HepG2 (cell line): ENCODE data around the gene PLAGL2. TPM values are rescaled to one million over a fixed set of nuclear protein-coding genes. Genes with fewer than 3 reads are reported as not detected.
A peak's percentile ranks its signal among the peaks of the same experiment; 100 is the strongest.

Source experiments
- ATAC-seq: fragments of 200-7000 bp; cut with Tn5 transposase; 3 replicates; pipeline ENCODE4 v1.9.1; 2020; ENCODE audit warnings: mild to moderate bottlenecking, moderate library complexity
- BruUV-seq: library from RNA; stranded (reverse); fragments of 400-500 nt; replicated peaks from 2 replicates; lab custom pipeline; 2021; lab: Mats Ljungman, UMichigan
- CTCF ChIA-PET: fragments of 300-600 bp; formaldehyde crosslinking; extraction: SDS; loops from one replicate; lab custom pipeline; 2021; ENCODE audit warnings: low total read pairs, inconsistent platforms, low intra/inter-chr PET ratio; lab: Yijun Ruan, JAX
- POLR2A ChIA-PET: fragments of 350-600 bp; sonication (Branson Sonifier 250); formaldehyde crosslinking; loops from one replicate; lab custom pipeline; 2020; ENCODE audit warnings: antibody characterized with exemption, inconsistent platforms; lab: Yijun Ruan, JAX
- DNase-seq: peaks from one replicate; pipeline ENCODE4 v3.0.0-alpha.2; 2015; ENCODE audit warnings: low spot score
- FAIRE-seq: peaks from 3 replicates; lab custom pipeline; 2011; peaks lifted over from hg19 to GRCh38; lab: Jason Lieb, UNC
- H2AFZ ChIP-seq: one replicate; pipeline ENCODE4 v1.6.1; 2011; ENCODE audit warnings: low read length, inconsistent platforms
- H3K27ac ChIP-seq: fragments of 300-600 bp; 3 replicates; pipeline ENCODE4 v1.8.0; 2011; ENCODE audit warnings: mixed run types, mild to moderate bottlenecking, mixed read lengths, low read length, inconsistent platforms; ENCODE audit not compliant: insufficient read depth; ENCODE audit errors: extremely low read length
- H3K27me3 ChIP-seq, 2 experiments: fragments of 200-600 bp in 1 of 2; 2 replicates in 1 of 2; 3 replicates in 1 of 2; pipeline versions ENCODE4 v1.6.0 to v1.8.0; 2011; ENCODE audit warnings: low read length in 2 of 2, mild to moderate bottlenecking in 2 of 2, moderate library complexity in 2 of 2, inconsistent platforms in 1 of 2; ENCODE audit not compliant: insufficient read depth in 2 of 2, control insufficient read depth in 1 of 2
- H3K36me3 ChIP-seq, 2 experiments: fragments of 200-600 bp in 1 of 2; replicated peaks in 1 of 2; 2 replicates in 1 of 2; 3 replicates in 1 of 2; pipeline versions ENCODE4 v1.5.1 to v1.8.0; 2011; ENCODE audit warnings: low read length in 2 of 2, inconsistent platforms in 1 of 2; ENCODE audit not compliant: insufficient read depth in 2 of 2, control insufficient read depth in 1 of 2
- H3K4me1 ChIP-seq: 2 replicates; pipeline ENCODE4 v1.5.1; 2012; ENCODE audit warnings: low read length, inconsistent platforms; ENCODE audit not compliant: insufficient read depth
- H3K4me2 ChIP-seq: 2 replicates; pipeline ENCODE4 v1.6.0; 2011; ENCODE audit warnings: low read depth, low read length, inconsistent platforms
- H3K4me3 ChIP-seq, 3 experiments: fragments of 200-600 bp in 1 of 3; sonication (generic), shearing (Covaris generic) in 1 of 3; replicated peaks in 1 of 3; 2 replicates each; pipeline ENCODE4 v1.5.1; 2011 to 2016; ENCODE audit warnings: low read length in 3 of 3, inconsistent platforms in 2 of 3, low read depth in 2 of 3, mild to moderate bottlenecking in 2 of 3, control low read depth in 1 of 3, mixed read lengths in 1 of 3; ENCODE audit not compliant: insufficient read depth in 1 of 3
- H3K79me2 ChIP-seq: one replicate; pipeline ENCODE4 v1.6.1; 2011; ENCODE audit warnings: low read length, inconsistent platforms; ENCODE audit not compliant: insufficient read depth
- H3K9ac ChIP-seq: 2 replicates; pipeline ENCODE4 v1.6.0; 2011; ENCODE audit warnings: mild to moderate bottlenecking, low read depth, low read length, inconsistent platforms; ENCODE audit not compliant: insufficient read depth
- H3K9me3 ChIP-seq: 2 replicates; pipeline ENCODE4 v1.5.1; 2012; ENCODE audit warnings: mild to moderate bottlenecking, low read length
- H4K20me1 ChIP-seq: 2 replicates; pipeline ENCODE4 v1.6.0; 2011; ENCODE audit warnings: inconsistent platforms, mild to moderate bottlenecking, low read length, moderate library complexity; ENCODE audit not compliant: insufficient read depth
- MAF1 ChIP-seq: sonication (generic); formaldehyde crosslinking; IDR thresholded peaks from 2 replicates; pipeline ENCODE4 v1.5.0; 2020; ENCODE audit warnings: missing genetic modification reagents, borderline replicate concordance
- POLR2AphosphoS2 ChIP-seq: IDR thresholded peaks from 2 replicates; pipeline ENCODE4 v1.6.1; 2011; ENCODE audit warnings: low read depth, low read length, improper control_type of control experiment
- POLR2AphosphoS5 ChIP-seq: IDR thresholded peaks from 2 replicates; pipeline ENCODE4 v1.6.1; 2012; ENCODE audit warnings: low read depth, low read length
- RNF2 ChIP-seq: fragments of 450-650 bp; conservative IDR thresholded peaks from 2 replicates; pipeline ENCODE4 v1.6.1; 2016; ENCODE audit warnings: low read depth
- TARDBP ChIP-seq: sonication (generic); formaldehyde crosslinking; IDR thresholded peaks from 2 replicates; pipeline ENCODE4 v1.8.0; 2022; ENCODE audit warnings: mild to moderate bottlenecking, missing genetic modification reagents
- ZKSCAN5 ChIP-seq: sonication (generic); formaldehyde crosslinking; IDR thresholded peaks from 2 replicates; pipeline ENCODE4 v1.5.1; 2020; ENCODE audit warnings: mild to moderate bottlenecking, missing genetic modification reagents
- ZMYM3 ChIP-seq: sonication (generic); formaldehyde crosslinking; IDR thresholded peaks from 2 replicates; pipeline ENCODE4 v1.5.1; 2020; ENCODE audit warnings: mild to moderate bottlenecking, missing genetic modification reagents
- ZNF629 ChIP-seq: sonication (generic); formaldehyde crosslinking; conservative IDR thresholded peaks from 2 replicates; pipeline ENCODE4 v1.5.0; 2020; ENCODE audit warnings: missing genetic modification reagents
- WGBS: methylation state at CpG from one replicate; pipeline ENCODE4 v1.1.6; 2017; ENCODE audit warnings: low lambda C conversion rate; 5-methylcytosine and 5-hydroxymethylcytosine counted together
- in situ Hi-C: cut with HindIII; loops from 2 replicates; pipeline ENCODE4 v1.10.0; 2017; ENCODE audit warnings: low pct_unique_long_range_greater_than_20kb; ENCODE audit not compliant: extremely low pct_ligation_motif_present
- intact Hi-C: fragments of 100-400 bp; cut with micrococcal nuclease; formaldehyde crosslinking; loops from one replicate; pipeline ENCODE4 v1.10.0; 2022; ENCODE audit not compliant: unreplicated experiment
- polyA plus RNA-seq, 8 experiments: library from polyadenylated mRNA; depleted of rRNA in 3 of 8; stranded (reverse) in 7 of 8; unstranded in 1 of 8; fragments of >200 nt; fragmentation: Illumina TruSeq in 4 of 8; extraction: Trizol in 4 of 8; gene quantifications; 2 replicates each; pipeline versions ENCODE4 v1.2.1 to v1.2.3, GENCODE V29; 2011 to 2016; ENCODE audit warnings: low read depth in 4 of 8, missing spikeins in 1 of 8, mixed read lengths in 1 of 8; ENCODE audit not compliant: insufficient read depth in 1 of 8
- total RNA-seq, 5 experiments: library from RNA; depleted of rRNA; stranded (reverse); fragments of >200 nt; fragmentation: Illumina TruSeq; extraction: Trizol; gene quantifications; 2 replicates each; pipeline ENCODE4 v1.2.3, GENCODE V29; 2016; ENCODE audit warnings: low read depth in 1 of 5
- TF ChIP-seq, protein P1 (sequence below): sonication (generic); formaldehyde crosslinking; IDR thresholded peaks from 2 replicates; pipeline ENCODE4 v1.9.0; 2021; ENCODE audit warnings: mild to moderate bottlenecking, missing genetic modification reagents
- TF ChIP-seq, protein P2 (sequence below): IDR thresholded peaks from 2 replicates; pipeline ENCODE4 v1.6.1; 2018; ENCODE audit warnings: missing genetic modification reagents, mild to moderate bottlenecking, missing compliant biosample characterization
- TF ChIP-seq, protein P3 (sequence below): IDR thresholded peaks from 2 replicates; pipeline ENCODE4 v1.4.0; 2020; ENCODE audit warnings: mild to moderate bottlenecking, missing genetic modification reagents

Gene PLAGL2
- total and polyA plus RNA-seq, 2 of the 13 experiments (the other 11 are each of a cell fraction or from before 2014, with no cell fraction given), result 15.2 to 15.3 TPM

DNA sequence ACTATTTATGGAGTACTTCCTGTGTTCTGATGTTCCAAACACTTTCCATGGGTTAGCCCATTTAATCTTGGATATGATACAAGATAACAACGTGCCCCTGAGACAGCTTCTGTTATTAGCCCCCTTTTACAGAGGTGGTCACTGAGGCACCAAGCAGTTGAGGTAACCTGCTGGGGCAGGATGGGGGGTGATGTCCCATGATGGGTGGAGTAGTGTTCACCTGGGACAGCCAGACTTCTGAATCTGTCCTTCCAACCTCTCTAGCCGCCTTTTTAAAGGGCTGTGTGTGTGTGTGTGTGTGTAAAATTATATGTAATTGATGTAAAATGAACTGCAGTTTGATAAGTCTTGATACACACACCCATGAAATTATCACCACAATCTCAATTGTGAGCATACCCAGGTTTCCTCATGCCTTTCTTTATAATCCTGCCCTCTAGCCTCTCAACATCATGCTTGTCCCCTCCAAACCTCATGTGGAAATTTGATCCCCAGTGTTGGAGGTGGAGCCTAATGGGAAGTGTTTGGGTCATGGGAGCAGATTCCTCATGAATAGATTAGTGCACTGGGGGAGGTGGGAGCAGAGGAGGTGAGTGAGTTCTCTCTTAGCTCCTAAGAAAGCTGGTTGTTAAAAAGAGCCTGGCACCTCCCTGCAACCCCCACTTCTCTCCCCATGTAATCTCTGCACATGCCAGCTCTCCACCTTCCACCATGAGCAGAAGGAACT lies 39.2 kb downstream of the PLAGL2 start:
- no peaks in the 10 kb centered on the region for H4K20me1 ChIP-seq
- H3K9ac ChIP-seq, result no peak overlapping the region
- H2AFZ ChIP-seq, result no peak overlapping the region
- no peak overlapping the region for H3K4me2 ChIP-seq
- ATAC-seq (peak; percentile 38), DNase-seq (peak; percentile 49), FAIRE-seq (peak; percentile 63)
- CTCF ChIA-PET, result no interaction called here
- BruUV-seq, result no TSS peak
- peaks cover 26 to 34% of the 10 kb centered on the region in 2 experiments for H3K36me3 ChIP-seq
- H3K4me3 ChIP-seq, result no peak overlapping the region
- no peaks in the 10 kb centered on the region for H3K9me3 ChIP-seq
- 0 out of 2 replicates have a peak, but pooled peaks have one; percentile 12 for TF ChIP-seq ZMYM3 (CRISPR knock-in tag)
- TF ChIP-seq, protein P1, sequence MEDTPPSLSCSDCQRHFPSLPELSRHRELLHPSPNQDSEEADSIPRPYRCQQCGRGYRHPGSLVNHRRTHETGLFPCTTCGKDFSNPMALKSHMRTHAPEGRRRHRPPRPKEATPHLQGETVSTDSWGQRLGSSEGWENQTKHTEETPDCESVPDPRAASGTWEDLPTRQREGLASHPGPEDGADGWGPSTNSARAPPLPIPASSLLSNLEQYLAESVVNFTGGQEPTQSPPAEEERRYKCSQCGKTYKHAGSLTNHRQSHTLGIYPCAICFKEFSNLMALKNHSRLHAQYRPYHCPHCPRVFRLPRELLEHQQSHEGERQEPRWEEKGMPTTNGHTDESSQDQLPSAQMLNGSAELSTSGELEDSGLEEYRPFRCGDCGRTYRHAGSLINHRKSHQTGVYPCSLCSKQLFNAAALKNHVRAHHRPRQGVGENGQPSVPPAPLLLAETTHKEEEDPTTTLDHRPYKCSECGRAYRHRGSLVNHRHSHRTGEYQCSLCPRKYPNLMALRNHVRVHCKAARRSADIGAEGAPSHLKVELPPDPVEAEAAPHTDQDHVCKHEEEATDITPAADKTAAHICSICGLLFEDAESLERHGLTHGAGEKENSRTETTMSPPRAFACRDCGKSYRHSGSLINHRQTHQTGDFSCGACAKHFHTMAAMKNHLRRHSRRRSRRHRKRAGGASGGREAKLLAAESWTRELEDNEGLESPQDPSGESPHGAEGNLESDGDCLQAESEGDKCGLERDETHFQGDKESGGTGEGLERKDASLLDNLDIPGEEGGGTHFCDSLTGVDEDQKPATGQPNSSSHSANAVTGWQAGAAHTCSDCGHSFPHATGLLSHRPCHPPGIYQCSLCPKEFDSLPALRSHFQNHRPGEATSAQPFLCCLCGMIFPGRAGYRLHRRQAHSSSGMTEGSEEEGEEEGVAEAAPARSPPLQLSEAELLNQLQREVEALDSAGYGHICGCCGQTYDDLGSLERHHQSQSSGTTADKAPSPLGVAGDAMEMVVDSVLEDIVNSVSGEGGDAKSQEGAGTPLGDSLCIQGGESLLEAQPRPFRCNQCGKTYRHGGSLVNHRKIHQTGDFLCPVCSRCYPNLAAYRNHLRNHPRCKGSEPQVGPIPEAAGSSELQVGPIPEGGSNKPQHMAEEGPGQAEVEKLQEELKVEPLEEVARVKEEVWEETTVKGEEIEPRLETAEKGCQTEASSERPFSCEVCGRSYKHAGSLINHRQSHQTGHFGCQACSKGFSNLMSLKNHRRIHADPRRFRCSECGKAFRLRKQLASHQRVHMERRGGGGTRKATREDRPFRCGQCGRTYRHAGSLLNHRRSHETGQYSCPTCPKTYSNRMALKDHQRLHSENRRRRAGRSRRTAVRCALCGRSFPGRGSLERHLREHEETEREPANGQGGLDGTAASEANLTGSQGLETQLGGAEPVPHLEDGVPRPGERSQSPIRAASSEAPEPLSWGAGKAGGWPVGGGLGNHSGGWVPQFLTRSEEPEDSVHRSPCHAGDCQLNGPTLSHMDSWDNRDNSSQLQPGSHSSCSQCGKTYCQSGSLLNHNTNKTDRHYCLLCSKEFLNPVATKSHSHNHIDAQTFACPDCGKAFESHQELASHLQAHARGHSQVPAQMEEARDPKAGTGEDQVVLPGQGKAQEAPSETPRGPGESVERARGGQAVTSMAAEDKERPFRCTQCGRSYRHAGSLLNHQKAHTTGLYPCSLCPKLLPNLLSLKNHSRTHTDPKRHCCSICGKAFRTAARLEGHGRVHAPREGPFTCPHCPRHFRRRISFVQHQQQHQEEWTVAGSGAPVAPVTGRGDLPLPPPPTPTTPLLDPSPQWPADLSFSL (CRISPR knock-in tag), result no peak
- TF ChIP-seq ZKSCAN5, result 0 out of 2 replicates have a peak, but pooled peaks have one; percentile 48
- peak; percentile 47; the same call in 1 of the 2 replicates for TF ChIP-seq TARDBP (CRISPR knock-in tag)
- 0 out of 2 replicates have a peak, but pooled peaks have one; percentile 29 for TF ChIP-seq POLR2AphosphoS2
- TF ChIP-seq, protein P2, sequence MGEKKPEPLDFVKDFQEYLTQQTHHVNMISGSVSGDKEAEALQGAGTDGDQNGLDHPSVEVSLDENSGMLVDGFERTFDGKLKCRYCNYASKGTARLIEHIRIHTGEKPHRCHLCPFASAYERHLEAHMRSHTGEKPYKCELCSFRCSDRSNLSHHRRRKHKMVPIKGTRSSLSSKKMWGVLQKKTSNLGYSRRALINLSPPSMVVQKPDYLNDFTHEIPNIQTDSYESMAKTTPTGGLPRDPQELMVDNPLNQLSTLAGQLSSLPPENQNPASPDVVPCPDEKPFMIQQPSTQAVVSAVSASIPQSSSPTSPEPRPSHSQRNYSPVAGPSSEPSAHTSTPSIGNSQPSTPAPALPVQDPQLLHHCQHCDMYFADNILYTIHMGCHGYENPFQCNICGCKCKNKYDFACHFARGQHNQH (CRISPR knock-in tag), result no peak
- 0 out of 2 replicates have a peak, but pooled peaks have one; percentile 17 for TF ChIP-seq POLR2AphosphoS5
- TF ChIP-seq RNF2, result no peak
- TF ChIP-seq, protein P3, sequence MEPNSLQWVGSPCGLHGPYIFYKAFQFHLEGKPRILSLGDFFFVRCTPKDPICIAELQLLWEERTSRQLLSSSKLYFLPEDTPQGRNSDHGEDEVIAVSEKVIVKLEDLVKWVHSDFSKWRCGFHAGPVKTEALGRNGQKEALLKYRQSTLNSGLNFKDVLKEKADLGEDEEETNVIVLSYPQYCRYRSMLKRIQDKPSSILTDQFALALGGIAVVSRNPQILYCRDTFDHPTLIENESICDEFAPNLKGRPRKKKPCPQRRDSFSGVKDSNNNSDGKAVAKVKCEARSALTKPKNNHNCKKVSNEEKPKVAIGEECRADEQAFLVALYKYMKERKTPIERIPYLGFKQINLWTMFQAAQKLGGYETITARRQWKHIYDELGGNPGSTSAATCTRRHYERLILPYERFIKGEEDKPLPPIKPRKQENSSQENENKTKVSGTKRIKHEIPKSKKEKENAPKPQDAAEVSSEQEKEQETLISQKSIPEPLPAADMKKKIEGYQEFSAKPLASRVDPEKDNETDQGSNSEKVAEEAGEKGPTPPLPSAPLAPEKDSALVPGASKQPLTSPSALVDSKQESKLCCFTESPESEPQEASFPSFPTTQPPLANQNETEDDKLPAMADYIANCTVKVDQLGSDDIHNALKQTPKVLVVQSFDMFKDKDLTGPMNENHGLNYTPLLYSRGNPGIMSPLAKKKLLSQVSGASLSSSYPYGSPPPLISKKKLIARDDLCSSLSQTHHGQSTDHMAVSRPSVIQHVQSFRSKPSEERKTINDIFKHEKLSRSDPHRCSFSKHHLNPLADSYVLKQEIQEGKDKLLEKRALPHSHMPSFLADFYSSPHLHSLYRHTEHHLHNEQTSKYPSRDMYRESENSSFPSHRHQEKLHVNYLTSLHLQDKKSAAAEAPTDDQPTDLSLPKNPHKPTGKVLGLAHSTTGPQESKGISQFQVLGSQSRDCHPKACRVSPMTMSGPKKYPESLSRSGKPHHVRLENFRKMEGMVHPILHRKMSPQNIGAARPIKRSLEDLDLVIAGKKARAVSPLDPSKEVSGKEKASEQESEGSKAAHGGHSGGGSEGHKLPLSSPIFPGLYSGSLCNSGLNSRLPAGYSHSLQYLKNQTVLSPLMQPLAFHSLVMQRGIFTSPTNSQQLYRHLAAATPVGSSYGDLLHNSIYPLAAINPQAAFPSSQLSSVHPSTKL, result 0 out of 2 replicates have a peak, but pooled peaks have one; percentile 5
- peak; percentile 47; the same call in 1 of the 2 replicates for TF ChIP-seq ZNF629 (CRISPR knock-in tag)
- TF ChIP-seq MAF1 (CRISPR knock-in tag), result no peak
- intact Hi-C loops, result no loop called here
- in situ Hi-C loops, result no loop called here
- no peak overlapping the region for H3K27ac ChIP-seq
- WGBS, result 92% methylated on average over 2 of the region's 2 CpGs
- H3K79me2 ChIP-seq, result no peaks in the 10 kb centered on the region
- H3K4me1 ChIP-seq, result peaks cover 9% of the 10 kb centered on the region
- POLR2A ChIA-PET, result no interaction called here
- no peaks in the 10 kb centered on the region for H3K27me3 ChIP-seq
